Skeletal muscle cell (primary cell): Measurements from ENCODE around the gene FAM111B.
"Not testable (repeated sequence)": the region's sequence is repeated elsewhere in the genome, so short reads cannot be mapped to it uniquely, and the experiment has no call there.

ENCODE experiments used
- DNase-seq: peaks from one replicate; pipeline ENCODE4 v3.0.0-alpha.2; 2010; ENCODE audit warnings: low read depth
- H3K4me3 ChIP-seq: 2 replicates; pipeline ENCODE4 v1.5.1; 2011; ENCODE audit warnings: low read depth, mild to moderate bottlenecking, control low read depth, low read length, moderate library complexity

The FAM111B gene

GRCh38 chr11:59106363-59107336, at the start of gene FAM111B:
FAM111B (plus strand) TSS chr11:59107237; CDS start chr11:59109626, 2,389 bp downstream.
- H3K4me3 ChIP-seq, result peak within 1 kb of the TSS; percentile 60
- DNase-seq, result peak; percentile 75

GRCh38 chr11:59058120-59059033, 48.7 kb upstream of the FAM111B start:
- H3K4me3 ChIP-seq, result peak overlapping the region; percentile 26
- peak; percentile 85 for DNase-seq

GRCh38 chr11:59060096-59060495, 46.9 kb upstream of the FAM111B start:
- not testable (repeated sequence) for H3K4me3 ChIP-seq, DNase-seq

- DNase-seq, result no peak
- no peak overlapping the region for H3K4me3 ChIP-seq
Measured at GRCh38 chr11:59062602-59063529, 44.2 kb upstream of the FAM111B start.

- not testable (repeated sequence) for DNase-seq, H3K4me3 ChIP-seq
Measured at GRCh38 chr11:59063996-59064727, 42.9 kb upstream of the FAM111B start.

- DNase-seq, result no peak
- no peak overlapping the region for H3K4me3 ChIP-seq
Measured at GRCh38 chr11:59069087-59069486, 38.0 kb upstream of the FAM111B start.

GRCh38 chr11:59076876-59077571, 30.0 kb upstream of the FAM111B start:
- no peak for DNase-seq
- H3K4me3 ChIP-seq, result no peak overlapping the region

- no peak for DNase-seq
- no peak overlapping the region for H3K4me3 ChIP-seq
Measured at GRCh38 chr11:59078435-59078834, 28.6 kb upstream of the FAM111B start.

GRCh38 chr11:59079086-59079485, 28.0 kb upstream of the FAM111B start:
- no peak for DNase-seq
- no peak overlapping the region for H3K4me3 ChIP-seq

- DNase-seq, H3K4me3 ChIP-seq: not testable (repeated sequence)
Measured at GRCh38 chr11:59080421-59080820, 26.6 kb upstream of the FAM111B start.

GRCh38 chr11:59081430-59082020, 25.5 kb upstream of the FAM111B start:
- not testable (repeated sequence) for DNase-seq, H3K4me3 ChIP-seq

GRCh38 chr11:59086007-59086406, 21.0 kb upstream of the FAM111B start, which contains the start of gene GLYATL1B:
GLYATL1B (plus strand) TSS chr11:59086307; CDS start chr11:59086307, 0 bp downstream.
- H3K4me3 ChIP-seq, DNase-seq: not testable (repeated sequence)

GRCh38 chr11:59088162-59088561, 18.9 kb upstream of the FAM111B start:
- H3K4me3 ChIP-seq, result no peak overlapping the region
- no peak for DNase-seq

GRCh38 chr11:59093576-59093975, 13.5 kb upstream of the FAM111B start:
- not testable (repeated sequence) for DNase-seq, H3K4me3 ChIP-seq

GRCh38 chr11:59095225-59095624, 11.8 kb upstream of the FAM111B start:
- not testable (repeated sequence) for DNase-seq, H3K4me3 ChIP-seq

- H3K4me3 ChIP-seq, DNase-seq: not testable (repeated sequence)
Measured at GRCh38 chr11:59095972-59096575, 11.0 kb upstream of the FAM111B start.
